ENCODE data around the gene CSTB. TPM values are rescaled to one million over a fixed set of nuclear protein-coding genes. Genes with fewer than 3 reads are reported as not detected.

Gene CSTB
- total RNA-seq, 1 experiment from 2014 or later = 40.7 TPM

DNA sequence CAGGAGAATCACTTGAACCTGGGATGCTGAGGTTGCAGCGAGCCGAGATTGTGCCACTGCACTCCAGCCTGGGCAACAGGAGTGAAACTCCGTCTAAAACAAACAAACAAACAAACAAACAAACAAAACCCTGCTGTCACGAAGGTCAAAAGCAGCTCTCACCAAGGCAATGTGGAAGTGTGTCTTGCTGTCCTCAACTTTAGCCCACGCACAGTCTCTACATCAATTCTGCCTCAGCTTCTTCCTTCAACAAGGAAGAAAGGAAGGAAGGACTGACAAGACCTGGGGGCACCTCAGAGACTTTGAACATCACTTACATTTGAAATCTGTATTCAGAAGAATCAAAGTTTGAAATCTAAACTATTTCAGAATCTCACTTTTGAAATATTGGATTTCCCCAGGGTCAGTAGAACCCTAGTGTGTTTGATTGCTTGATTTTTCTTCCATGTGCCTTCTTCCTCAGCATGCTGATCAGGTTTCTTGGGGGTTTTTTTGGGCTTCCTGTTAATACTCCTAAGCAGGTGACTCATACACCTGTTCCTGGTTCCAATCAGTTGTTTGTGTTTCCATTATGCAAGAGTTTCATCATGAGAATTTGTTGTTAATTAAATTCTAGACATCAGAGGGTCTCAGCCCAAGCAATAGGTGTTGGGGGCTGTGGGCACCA lies 6.5 kb upstream of the CSTB start:
- H4K5ac ChIP-seq (ENCODE audit: insufficient read length, low read depth, low read length) = no peak overlapping the region
- no peak overlapping the region for H2BK20ac ChIP-seq (ENCODE audit: low read depth, low read length, poor library complexity, severe bottlenecking)
- no peak overlapping the region for H3K14ac ChIP-seq (ENCODE audit: insufficient read depth, low read length)
- H3K27ac Mint-ChIP-seq = peak overlapping the region in 1 of 3 experiments; percentile 82; a peak in 1 of 7 replicates
- no peaks in the 10 kb centered on the region for H3K36me3 Mint-ChIP-seq (ENCODE audit: insufficient read depth in 1 of 3, low read depth in 3 of 3)
- H3K23ac ChIP-seq (ENCODE audit: insufficient read length, low read depth, low read length) = no peak overlapping the region
- TF ChIP-seq, protein P1, sequence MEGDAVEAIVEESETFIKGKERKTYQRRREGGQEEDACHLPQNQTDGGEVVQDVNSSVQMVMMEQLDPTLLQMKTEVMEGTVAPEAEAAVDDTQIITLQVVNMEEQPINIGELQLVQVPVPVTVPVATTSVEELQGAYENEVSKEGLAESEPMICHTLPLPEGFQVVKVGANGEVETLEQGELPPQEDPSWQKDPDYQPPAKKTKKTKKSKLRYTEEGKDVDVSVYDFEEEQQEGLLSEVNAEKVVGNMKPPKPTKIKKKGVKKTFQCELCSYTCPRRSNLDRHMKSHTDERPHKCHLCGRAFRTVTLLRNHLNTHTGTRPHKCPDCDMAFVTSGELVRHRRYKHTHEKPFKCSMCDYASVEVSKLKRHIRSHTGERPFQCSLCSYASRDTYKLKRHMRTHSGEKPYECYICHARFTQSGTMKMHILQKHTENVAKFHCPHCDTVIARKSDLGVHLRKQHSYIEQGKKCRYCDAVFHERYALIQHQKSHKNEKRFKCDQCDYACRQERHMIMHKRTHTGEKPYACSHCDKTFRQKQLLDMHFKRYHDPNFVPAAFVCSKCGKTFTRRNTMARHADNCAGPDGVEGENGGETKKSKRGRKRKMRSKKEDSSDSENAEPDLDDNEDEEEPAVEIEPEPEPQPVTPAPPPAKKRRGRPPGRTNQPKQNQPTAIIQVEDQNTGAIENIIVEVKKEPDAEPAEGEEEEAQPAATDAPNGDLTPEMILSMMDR (conservative IDR thresholded peaks at IDR 0.05) = no peak
- peaks cover 14 to 18% of the 10 kb centered on the region in 2 experiments for H3K4me1 Mint-ChIP-seq
- no CpG with 5 or more reads among the region's 5 CpGs for WGBS (ENCODE audit: extremely low coverage, insufficient read length, low lambda C conversion rate)
- peaks cover 3% of the 10 kb centered on the region; the same call in 1 of the 2 replicates for H3K4me1 ChIP-seq (ENCODE audit: insufficient read depth, low read length)
- H4K20me1 ChIP-seq (ENCODE audit: control insufficient read depth, insufficient read depth, insufficient read length) = no peaks in the 10 kb centered on the region
- H2AK5ac ChIP-seq (ENCODE audit: insufficient read length, low read length) = no peak overlapping the region
- H2BK120ac ChIP-seq (ENCODE audit: low read depth, low read length, poor library complexity, severe bottlenecking) = no peak overlapping the region
- no peak overlapping the region for H2BK12ac ChIP-seq (ENCODE audit: insufficient read length, low read depth, low read length)
- no peak overlapping the region for H3K18ac ChIP-seq (ENCODE audit: insufficient read length, low read depth, low read length)
- H2AFZ ChIP-seq (ENCODE audit: low read length) = no peak overlapping the region
- H2BK5ac ChIP-seq (ENCODE audit: insufficient read length, low read length) = no peak overlapping the region
- H3K9me3 ChIP-seq (ENCODE audit: control insufficient read depth, low read depth, low read length) = no peaks in the 10 kb centered on the region
- H3K4me2 ChIP-seq (ENCODE audit: insufficient read depth, insufficient read length, low read length) = no peak overlapping the region
- H4K91ac ChIP-seq (ENCODE audit: insufficient read length, low read depth, low read length) = no peak overlapping the region
- no peaks in the 10 kb centered on the region for H3K23me2 ChIP-seq (ENCODE audit: insufficient read length, low read depth, low read length, poor library complexity, severe bottlenecking)
- H3K56ac ChIP-seq (ENCODE audit: insufficient read length, low read depth, low read length) = no peak overlapping the region
- no peak for DNase-seq
- no peak overlapping the region for H2BK15ac ChIP-seq (ENCODE audit: low read depth, low read length)
- no peaks in the 10 kb centered on the region for H3K79me2 ChIP-seq (ENCODE audit: insufficient read depth, low read length)
- no peak overlapping the region for H3K4me3 Mint-ChIP-seq
- H3K9ac ChIP-seq (ENCODE audit: extremely low read depth, insufficient read length, low read length) = no peak overlapping the region
- H3K79me1 ChIP-seq (ENCODE audit: insufficient read depth, low read depth, low read length, poor library complexity, severe bottlenecking) = no peaks in the 10 kb centered on the region
- no peak overlapping the region for H4K8ac ChIP-seq (replicated peaks; ENCODE audit: insufficient read length, low read depth, low read length)
- H3K27me3 Mint-ChIP-seq (ENCODE audit: low read depth) = peaks cover 2% of the 10 kb centered on the region
- no peak overlapping the region for H3T11ph ChIP-seq (ENCODE audit: low read length)
- no peaks in the 10 kb centered on the region for H3K27me3 ChIP-seq (ENCODE audit: insufficient read depth, low read length)
- no peak overlapping the region for H3K4ac ChIP-seq (ENCODE audit: low read depth, low read length)
- H3K27ac ChIP-seq (ENCODE audit: insufficient read length, low read depth, low read length) = no peak overlapping the region
- H3K9me3 Mint-ChIP-seq = no peaks in the 10 kb centered on the region; a peak in 2 of 5 replicates
